K562 (cell line): ENCODE data around the gene ZNF785. TPM values are rescaled to one million over a fixed set of nuclear protein-coding genes. Genes with fewer than 3 reads are reported as not detected.

ENCODE experiments used
- CREBBP ChIP-seq: IDR thresholded peaks from one replicate; pipeline ENCODE4 v1.6.1; 2012; ENCODE audit warnings: low read depth, mild to moderate bottlenecking, control low read depth, inconsistent platforms, low read length
- EHMT2 ChIP-seq: fragments of 450-650 bp; IDR thresholded peaks from 2 replicates; pipeline ENCODE4 v1.6.1; 2018; ENCODE audit warnings: antibody characterized with exemption
- HDAC2 ChIP-seq: fragments of 450-650 bp; IDR thresholded peaks from 2 replicates; pipeline ENCODE4 v1.6.1; 2016; ENCODE audit warnings: mild to moderate bottlenecking
- HDGF ChIP-seq: fragments of 450-650 bp; IDR thresholded peaks from 2 replicates; pipeline ENCODE4 v1.6.1; 2016
- KAT2B ChIP-seq: IDR thresholded peaks from one replicate; pipeline ENCODE4 v1.6.1; 2012; ENCODE audit warnings: low read depth, mild to moderate bottlenecking, control low read depth, inconsistent platforms, low read length, moderate library complexity
- KLF16 ChIP-seq: IDR thresholded peaks from 2 replicates; pipeline ENCODE4 v1.6.1; 2016; ENCODE audit warnings: antibody characterized with exemption
- NCOA4 ChIP-seq: fragments of 450-650 bp; IDR thresholded peaks from 2 replicates; pipeline ENCODE4 v1.6.1; 2018; ENCODE audit warnings: mild to moderate bottlenecking; ENCODE audit not compliant: partially characterized antibody
- PHTF2 ChIP-seq: fragments of 250-450 bp; sonication (Bioruptor Pico); IDR thresholded peaks from 2 replicates; pipeline ENCODE4 v1.5.0; 2021; ENCODE audit warnings: mild to moderate bottlenecking
- RCOR1 ChIP-seq, 2 experiments: IDR thresholded peaks; 2 replicates each; pipeline ENCODE4 v1.6.1; 2012; ENCODE audit warnings: low read depth in 2 of 2, low read length in 2 of 2, borderline replicate concordance in 1 of 2, improper control_type of control experiment in 1 of 2
- SMAD1 ChIP-seq: fragments of 150-350 bp; IDR thresholded peaks from 2 replicates; pipeline ENCODE4 v1.6.1; 2014; ENCODE audit warnings: low read length, low read depth; ENCODE audit not compliant: partially characterized antibody
- THRAP3 ChIP-seq: fragments of 450-650 bp; IDR thresholded peaks from 2 replicates; pipeline ENCODE4 v1.6.1; 2016; ENCODE audit warnings: mild to moderate bottlenecking, inconsistent platforms, borderline replicate concordance
- TOE1 ChIP-seq, 2 experiments: fragments of 450-650 bp in 1 of 2; sonication (generic) in 1 of 2; formaldehyde crosslinking in 1 of 2; IDR thresholded peaks; 2 replicates each; pipeline versions ENCODE4 v1.7.1 to v1.8.0; 2016 to 2022; ENCODE audit warnings: borderline replicate concordance in 2 of 2, mild to moderate bottlenecking in 2 of 2, antibody characterized with exemption in 1 of 2, inconsistent platforms in 1 of 2, low read depth in 1 of 2, missing genetic modification reagents in 1 of 2, moderate library complexity in 1 of 2
- polyA plus RNA-seq, 8 experiments: library from polyadenylated mRNA; depleted of rRNA in 4 of 8; stranded (reverse) in 5 of 8; unstranded in 3 of 8; fragments of >200 nt; fragmentation: Nextera tagmentation in 2 of 8; fragmentation: Illumina TruSeq in 1 of 8; extraction: Ambion mirVana in 2 of 8; extraction: Trizol in 1 of 8; gene quantifications; 2 replicates each; pipeline versions ENCODE4 v1.2.1 to v1.2.3, GENCODE V29; 2011 to 2014; ENCODE audit warnings: inconsistent platforms in 1 of 8, missing spikeins in 1 of 8
- total RNA-seq, 7 experiments: library from RNA; depleted of rRNA in 6 of 7; stranded (reverse); fragments of >200 nt in 6 of 7; fragmentation: Illumina TruSeq in 2 of 7; extraction: Trizol in 2 of 7; gene quantifications; 2 replicates each; pipeline versions ENCODE4 v1.2.1 to v1.2.3, GENCODE V29; 2011 to 2021; ENCODE audit warnings: low replicate concordance in 1 of 7
- TF ChIP-seq, protein P1 (sequence below): sonication (generic); formaldehyde crosslinking; IDR thresholded peaks from 2 replicates; pipeline ENCODE4 v1.8.0; 2022; ENCODE audit warnings: mild to moderate bottlenecking, low read depth, missing genetic modification reagents
- TF ChIP-seq, protein P2 (sequence below): fragments of 450-650 bp; conservative IDR thresholded peaks from 2 replicates; pipeline ENCODE4 v1.6.1; 2016; ENCODE audit warnings: missing genetic modification characterization, low read depth, mild to moderate bottlenecking, control low read depth, missing compliant biosample characterization
- TF ChIP-seq, protein P3 (sequence below): sonication (generic); formaldehyde crosslinking; IDR thresholded peaks from 2 replicates; pipeline ENCODE4 v1.8.0; 2022; ENCODE audit warnings: missing genetic modification reagents, mild to moderate bottlenecking, moderate library complexity, borderline replicate concordance
- TF ChIP-seq, protein P4 (sequence below): sonication (generic); formaldehyde crosslinking; IDR thresholded peaks from 2 replicates; pipeline ENCODE4 v1.8.1; 2023; ENCODE audit warnings: mild to moderate bottlenecking, missing genetic modification reagents
- TF ChIP-seq, protein P5 (sequence below): fragments of 250-450 bp; sonication (Bioruptor Pico); IDR thresholded peaks from 2 replicates; pipeline ENCODE4 v1.9.0; 2021; ENCODE audit warnings: mild to moderate bottlenecking, inconsistent platforms

Gene ZNF785
- total and polyA plus RNA-seq, 9 of the 15 experiments (the other 6 are each of a cell fraction or from before 2014, with no cell fraction given): 0.64 to 11.0 (median 6.4) TPM

DNA sequence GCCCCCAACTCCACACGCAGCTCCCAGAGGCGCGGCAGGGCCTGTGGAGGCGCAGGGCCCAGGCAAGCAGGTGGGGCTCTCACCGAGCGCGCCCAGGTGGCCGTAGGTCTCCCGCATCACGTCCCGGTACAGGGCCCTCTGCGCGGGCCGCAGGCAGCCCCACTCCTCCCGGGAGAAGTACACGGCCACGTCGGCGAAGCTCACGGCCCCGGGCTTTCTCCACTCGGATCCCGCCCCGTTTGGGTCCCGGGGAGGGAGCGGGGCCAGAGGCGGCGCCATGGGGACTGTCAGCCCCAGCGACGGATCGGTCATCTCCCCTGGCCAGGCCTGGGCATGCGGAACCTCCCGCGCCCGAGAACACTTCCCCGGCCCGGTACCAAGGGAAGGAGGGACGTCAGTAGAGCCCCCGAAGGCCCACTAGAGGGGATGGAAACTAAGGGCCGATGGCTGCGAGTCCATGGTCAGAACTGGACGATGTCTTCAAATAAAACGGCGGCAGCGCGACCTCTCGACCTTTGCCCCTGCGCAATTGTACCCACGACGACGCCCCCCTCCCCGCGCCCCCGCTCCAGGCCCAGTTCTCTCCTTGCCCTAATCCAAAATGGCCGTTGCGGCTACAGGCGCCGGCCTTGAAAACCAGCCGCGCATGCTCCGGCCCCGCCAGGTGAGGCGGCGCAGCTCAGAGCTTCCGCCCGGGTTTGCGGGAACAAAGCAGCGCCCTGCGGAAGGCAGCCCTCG is 51.0 kb downstream of the ZNF785 start, which contains the start of gene ZNF747 (continued):
- TF ChIP-seq HDAC2: no peak
- TF ChIP-seq HDGF: no peak
- TF ChIP-seq KLF16: 0 out of 2 replicates have a peak, but pooled peaks have one; percentile 5
- TF ChIP-seq, protein P1, sequence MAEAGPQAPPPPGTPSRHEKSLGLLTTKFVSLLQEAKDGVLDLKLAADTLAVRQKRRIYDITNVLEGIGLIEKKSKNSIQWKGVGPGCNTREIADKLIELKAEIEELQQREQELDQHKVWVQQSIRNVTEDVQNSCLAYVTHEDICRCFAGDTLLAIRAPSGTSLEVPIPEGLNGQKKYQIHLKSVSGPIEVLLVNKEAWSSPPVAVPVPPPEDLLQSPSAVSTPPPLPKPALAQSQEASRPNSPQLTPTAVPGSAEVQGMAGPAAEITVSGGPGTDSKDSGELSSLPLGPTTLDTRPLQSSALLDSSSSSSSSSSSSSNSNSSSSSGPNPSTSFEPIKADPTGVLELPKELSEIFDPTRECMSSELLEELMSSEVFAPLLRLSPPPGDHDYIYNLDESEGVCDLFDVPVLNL (CRISPR knock-in tag): no peak
- TF ChIP-seq NCOA4: no peak
- TF ChIP-seq EHMT2: no peak
- TF ChIP-seq TOE1 (IDR thresholded peaks at IDR 0.05; ENCODE audit: borderline replicate concordance): no peak; the same call in 1 of the 2 replicates
- no peak for TF ChIP-seq TOE1 (CRISPR knock-in tag; IDR thresholded peaks at IDR 0.05; ENCODE audit: borderline replicate concordance, low read depth)
- 0 out of 2 replicates have a peak, but pooled peaks have one; percentile 72 for TF ChIP-seq THRAP3
- TF ChIP-seq KAT2B: no peak
- no peak for TF ChIP-seq SMAD1
- TF ChIP-seq RCOR1 (IDR thresholded peaks at IDR 0.05; ENCODE audit: borderline replicate concordance in 1 of 2, low read depth in 2 of 2, low read length in 2 of 2): no peak
- TF ChIP-seq, protein P2, sequence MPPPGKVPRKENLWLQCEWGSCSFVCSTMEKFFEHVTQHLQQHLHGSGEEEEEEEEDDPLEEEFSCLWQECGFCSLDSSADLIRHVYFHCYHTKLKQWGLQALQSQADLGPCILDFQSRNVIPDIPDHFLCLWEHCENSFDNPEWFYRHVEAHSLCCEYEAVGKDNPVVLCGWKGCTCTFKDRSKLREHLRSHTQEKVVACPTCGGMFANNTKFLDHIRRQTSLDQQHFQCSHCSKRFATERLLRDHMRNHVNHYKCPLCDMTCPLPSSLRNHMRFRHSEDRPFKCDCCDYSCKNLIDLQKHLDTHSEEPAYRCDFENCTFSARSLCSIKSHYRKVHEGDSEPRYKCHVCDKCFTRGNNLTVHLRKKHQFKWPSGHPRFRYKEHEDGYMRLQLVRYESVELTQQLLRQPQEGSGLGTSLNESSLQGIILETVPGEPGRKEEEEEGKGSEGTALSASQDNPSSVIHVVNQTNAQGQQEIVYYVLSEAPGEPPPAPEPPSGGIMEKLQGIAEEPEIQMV (tag): peak; percentile 40; the same call in 1 of the 2 replicates
- TF ChIP-seq, protein P3, sequence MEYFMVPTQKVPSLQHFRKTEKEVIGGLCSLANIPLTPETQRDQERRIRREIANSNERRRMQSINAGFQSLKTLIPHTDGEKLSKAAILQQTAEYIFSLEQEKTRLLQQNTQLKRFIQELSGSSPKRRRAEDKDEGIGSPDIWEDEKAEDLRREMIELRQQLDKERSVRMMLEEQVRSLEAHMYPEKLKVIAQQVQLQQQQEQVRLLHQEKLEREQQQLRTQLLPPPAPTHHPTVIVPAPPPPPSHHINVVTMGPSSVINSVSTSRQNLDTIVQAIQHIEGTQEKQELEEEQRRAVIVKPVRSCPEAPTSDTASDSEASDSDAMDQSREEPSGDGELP: peak; percentile 87
- TF ChIP-seq PHTF2 (CRISPR knock-in tag): no peak
- TF ChIP-seq CREBBP: no peak
- TF ChIP-seq, protein P4, sequence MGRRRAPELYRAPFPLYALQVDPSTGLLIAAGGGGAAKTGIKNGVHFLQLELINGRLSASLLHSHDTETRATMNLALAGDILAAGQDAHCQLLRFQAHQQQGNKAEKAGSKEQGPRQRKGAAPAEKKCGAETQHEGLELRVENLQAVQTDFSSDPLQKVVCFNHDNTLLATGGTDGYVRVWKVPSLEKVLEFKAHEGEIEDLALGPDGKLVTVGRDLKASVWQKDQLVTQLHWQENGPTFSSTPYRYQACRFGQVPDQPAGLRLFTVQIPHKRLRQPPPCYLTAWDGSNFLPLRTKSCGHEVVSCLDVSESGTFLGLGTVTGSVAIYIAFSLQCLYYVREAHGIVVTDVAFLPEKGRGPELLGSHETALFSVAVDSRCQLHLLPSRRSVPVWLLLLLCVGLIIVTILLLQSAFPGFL (CRISPR knock-in tag): no peak
- TF ChIP-seq, protein P5, sequence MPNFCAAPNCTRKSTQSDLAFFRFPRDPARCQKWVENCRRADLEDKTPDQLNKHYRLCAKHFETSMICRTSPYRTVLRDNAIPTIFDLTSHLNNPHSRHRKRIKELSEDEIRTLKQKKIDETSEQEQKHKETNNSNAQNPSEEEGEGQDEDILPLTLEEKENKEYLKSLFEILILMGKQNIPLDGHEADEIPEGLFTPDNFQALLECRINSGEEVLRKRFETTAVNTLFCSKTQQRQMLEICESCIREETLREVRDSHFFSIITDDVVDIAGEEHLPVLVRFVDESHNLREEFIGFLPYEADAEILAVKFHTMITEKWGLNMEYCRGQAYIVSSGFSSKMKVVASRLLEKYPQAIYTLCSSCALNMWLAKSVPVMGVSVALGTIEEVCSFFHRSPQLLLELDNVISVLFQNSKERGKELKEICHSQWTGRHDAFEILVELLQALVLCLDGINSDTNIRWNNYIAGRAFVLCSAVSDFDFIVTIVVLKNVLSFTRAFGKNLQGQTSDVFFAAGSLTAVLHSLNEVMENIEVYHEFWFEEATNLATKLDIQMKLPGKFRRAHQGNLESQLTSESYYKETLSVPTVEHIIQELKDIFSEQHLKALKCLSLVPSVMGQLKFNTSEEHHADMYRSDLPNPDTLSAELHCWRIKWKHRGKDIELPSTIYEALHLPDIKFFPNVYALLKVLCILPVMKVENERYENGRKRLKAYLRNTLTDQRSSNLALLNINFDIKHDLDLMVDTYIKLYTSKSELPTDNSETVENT (CRISPR knock-in tag): peak; percentile 47; the same call in 1 of the 2 replicates
